ENCODE data around the gene SRM. TPM values are rescaled to one million over a fixed set of nuclear protein-coding genes. Genes with fewer than 3 reads are reported as not detected.

The SRM gene
- polyA plus RNA-seq, 1 donor from 2014 or later = 22.9 TPM

DNA sequence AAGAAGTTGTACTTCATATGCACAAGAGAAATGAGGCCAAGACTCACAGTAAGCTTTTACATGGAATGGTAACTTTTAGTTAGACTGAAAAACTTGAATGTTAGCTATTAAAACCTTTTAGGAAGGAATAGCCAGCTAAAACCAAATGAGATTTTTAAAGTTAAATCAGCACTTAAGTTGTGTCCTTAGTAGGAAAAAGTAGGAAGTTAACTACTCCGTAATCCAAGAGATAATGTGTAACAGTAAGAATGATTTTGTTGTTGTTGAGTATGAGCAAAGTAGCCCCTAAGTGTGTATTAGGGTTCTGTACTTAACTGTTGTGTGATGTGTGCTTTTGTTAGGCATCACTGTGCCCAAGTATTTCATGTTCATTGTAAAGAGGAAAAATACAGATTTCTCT is 34.2 kb downstream of the SRM start:
- Histone ChIP-seq H4K20me1 (ENCODE audit: insufficient read depth) (peaks cover 5% of the 10 kb centered on the region), H3K27ac (ENCODE audit: low read length) (no peak overlapping the region)

DNA sequence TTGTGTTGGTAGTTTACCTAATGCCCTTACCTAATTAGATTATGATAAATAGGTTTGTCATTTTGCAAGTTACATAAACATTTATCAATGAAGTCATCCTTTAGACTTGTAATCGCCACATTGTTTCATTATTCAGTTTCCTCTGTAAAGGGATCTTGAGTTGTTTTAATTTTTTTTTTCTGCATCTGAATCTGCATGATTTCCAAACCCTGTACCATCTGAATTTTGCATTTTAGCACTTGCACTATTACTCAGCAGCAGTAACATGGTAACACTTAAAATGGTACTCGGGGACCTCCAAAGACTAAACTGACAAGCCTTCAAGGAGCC is 35.0 kb downstream of the SRM start:
- H3K27me3 ChIP-seq (ENCODE audit: insufficient read depth, low read depth, low read length) = no peaks in the 10 kb centered on the region
- peaks cover 14% of the 10 kb centered on the region for H3K36me3 ChIP-seq (ENCODE audit: insufficient read depth, low read length)
- no peaks in the 10 kb centered on the region for H3K9me3 ChIP-seq (ENCODE audit: low read length)
- no peaks in the 10 kb centered on the region for H3K9me2 ChIP-seq (ENCODE audit: insufficient read depth, low read length)
- peaks cover 5% of the 10 kb centered on the region for H4K20me1 ChIP-seq (ENCODE audit: insufficient read depth)
- no peak overlapping the region for H3K4me3 ChIP-seq (ENCODE audit: low read length)
- H3K4me2 ChIP-seq (ENCODE audit: low read length) = no peak overlapping the region
- no peak overlapping the region for H3K27ac ChIP-seq (ENCODE audit: low read length)
- no peak for TF ChIP-seq POLR2AphosphoS5 (IDR thresholded peaks at IDR 0.05)
- TF ChIP-seq EZH2 (IDR thresholded peaks at IDR 0.05; ENCODE audit: borderline replicate concordance, insufficient read depth, low read length, poor library complexity, severe bottlenecking) = no peak
- no peak for TF ChIP-seq TAF1 (IDR thresholded peaks at IDR 0.05; ENCODE audit: low read depth)
- TF ChIP-seq SMC3 (conservative IDR thresholded peaks at IDR 0.05; ENCODE audit: poor library complexity) = no peak
- no peak for TF ChIP-seq EP300 (conservative IDR thresholded peaks at IDR 0.05; ENCODE audit: poor library complexity, severe bottlenecking)
- TF ChIP-seq, protein P1, sequence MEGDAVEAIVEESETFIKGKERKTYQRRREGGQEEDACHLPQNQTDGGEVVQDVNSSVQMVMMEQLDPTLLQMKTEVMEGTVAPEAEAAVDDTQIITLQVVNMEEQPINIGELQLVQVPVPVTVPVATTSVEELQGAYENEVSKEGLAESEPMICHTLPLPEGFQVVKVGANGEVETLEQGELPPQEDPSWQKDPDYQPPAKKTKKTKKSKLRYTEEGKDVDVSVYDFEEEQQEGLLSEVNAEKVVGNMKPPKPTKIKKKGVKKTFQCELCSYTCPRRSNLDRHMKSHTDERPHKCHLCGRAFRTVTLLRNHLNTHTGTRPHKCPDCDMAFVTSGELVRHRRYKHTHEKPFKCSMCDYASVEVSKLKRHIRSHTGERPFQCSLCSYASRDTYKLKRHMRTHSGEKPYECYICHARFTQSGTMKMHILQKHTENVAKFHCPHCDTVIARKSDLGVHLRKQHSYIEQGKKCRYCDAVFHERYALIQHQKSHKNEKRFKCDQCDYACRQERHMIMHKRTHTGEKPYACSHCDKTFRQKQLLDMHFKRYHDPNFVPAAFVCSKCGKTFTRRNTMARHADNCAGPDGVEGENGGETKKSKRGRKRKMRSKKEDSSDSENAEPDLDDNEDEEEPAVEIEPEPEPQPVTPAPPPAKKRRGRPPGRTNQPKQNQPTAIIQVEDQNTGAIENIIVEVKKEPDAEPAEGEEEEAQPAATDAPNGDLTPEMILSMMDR (IDR thresholded peaks at IDR 0.05; ENCODE audit: poor library complexity, severe bottlenecking) = no peak
- TF ChIP-seq RAD21 (conservative IDR thresholded peaks at IDR 0.05) = no peak
- TF ChIP-seq MXI1 (conservative IDR thresholded peaks at IDR 0.05; ENCODE audit: poor library complexity, severe bottlenecking) = no peak
- TF ChIP-seq, protein P2, sequence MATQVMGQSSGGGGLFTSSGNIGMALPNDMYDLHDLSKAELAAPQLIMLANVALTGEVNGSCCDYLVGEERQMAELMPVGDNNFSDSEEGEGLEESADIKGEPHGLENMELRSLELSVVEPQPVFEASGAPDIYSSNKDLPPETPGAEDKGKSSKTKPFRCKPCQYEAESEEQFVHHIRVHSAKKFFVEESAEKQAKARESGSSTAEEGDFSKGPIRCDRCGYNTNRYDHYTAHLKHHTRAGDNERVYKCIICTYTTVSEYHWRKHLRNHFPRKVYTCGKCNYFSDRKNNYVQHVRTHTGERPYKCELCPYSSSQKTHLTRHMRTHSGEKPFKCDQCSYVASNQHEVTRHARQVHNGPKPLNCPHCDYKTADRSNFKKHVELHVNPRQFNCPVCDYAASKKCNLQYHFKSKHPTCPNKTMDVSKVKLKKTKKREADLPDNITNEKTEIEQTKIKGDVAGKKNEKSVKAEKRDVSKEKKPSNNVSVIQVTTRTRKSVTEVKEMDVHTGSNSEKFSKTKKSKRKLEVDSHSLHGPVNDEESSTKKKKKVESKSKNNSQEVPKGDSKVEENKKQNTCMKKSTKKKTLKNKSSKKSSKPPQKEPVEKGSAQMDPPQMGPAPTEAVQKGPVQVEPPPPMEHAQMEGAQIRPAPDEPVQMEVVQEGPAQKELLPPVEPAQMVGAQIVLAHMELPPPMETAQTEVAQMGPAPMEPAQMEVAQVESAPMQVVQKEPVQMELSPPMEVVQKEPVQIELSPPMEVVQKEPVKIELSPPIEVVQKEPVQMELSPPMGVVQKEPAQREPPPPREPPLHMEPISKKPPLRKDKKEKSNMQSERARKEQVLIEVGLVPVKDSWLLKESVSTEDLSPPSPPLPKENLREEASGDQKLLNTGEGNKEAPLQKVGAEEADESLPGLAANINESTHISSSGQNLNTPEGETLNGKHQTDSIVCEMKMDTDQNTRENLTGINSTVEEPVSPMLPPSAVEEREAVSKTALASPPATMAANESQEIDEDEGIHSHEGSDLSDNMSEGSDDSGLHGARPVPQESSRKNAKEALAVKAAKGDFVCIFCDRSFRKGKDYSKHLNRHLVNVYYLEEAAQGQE (IDR thresholded peaks at IDR 0.05; ENCODE audit: borderline replicate concordance) = no peak
- H3K79me2 ChIP-seq (replicated peaks; ENCODE audit: insufficient read depth, low read length) = no peaks in the 10 kb centered on the region
- no peak overlapping the region for H2AFZ ChIP-seq (ENCODE audit: low read depth, low read length)
- H3F3A ChIP-seq (ENCODE audit: insufficient read depth, low read length, poor library complexity, severe bottlenecking) = no peaks in the 10 kb centered on the region
- no peak overlapping the region for H3K9ac ChIP-seq (ENCODE audit: low read length)

More for the DNA sequence above, 34.2 kb downstream of the SRM start:
- Histone ChIP-seq H3K9me3 (ENCODE audit: low read length) (no peaks in the 10 kb centered on the region), H3K27me3 (ENCODE audit: insufficient read depth, low read depth, low read length) (no peaks in the 10 kb centered on the region), H2AFZ (ENCODE audit: low read depth, low read length) (no peak overlapping the region), H3K9ac (ENCODE audit: low read length) (no peak overlapping the region), H3K4me3 (ENCODE audit: low read length) (no peak overlapping the region), H3K4me2 (ENCODE audit: low read length) (no peak overlapping the region), H3K36me3 (ENCODE audit: insufficient read depth, low read length) (peaks cover 14% of the 10 kb centered on the region), H3K79me2 (replicated peaks; ENCODE audit: insufficient read depth, low read length) (no peaks in the 10 kb centered on the region), H3F3A (ENCODE audit: insufficient read depth, low read length, poor library complexity, severe bottlenecking) (no peaks in the 10 kb centered on the region), H3K9me2 (ENCODE audit: insufficient read depth, low read length) (no peaks in the 10 kb centered on the region)
- no peak for TF ChIP-seq SMC3 (conservative IDR thresholded peaks at IDR 0.05; ENCODE audit: poor library complexity)
- TF ChIP-seq EZH2 (IDR thresholded peaks at IDR 0.05; ENCODE audit: borderline replicate concordance, insufficient read depth, low read length, poor library complexity, severe bottlenecking) = no peak
- TF ChIP-seq POLR2AphosphoS5 (IDR thresholded peaks at IDR 0.05) = no peak
- TF ChIP-seq EP300 (conservative IDR thresholded peaks at IDR 0.05; ENCODE audit: poor library complexity, severe bottlenecking) = no peak
- no peak for TF ChIP-seq RAD21 (conservative IDR thresholded peaks at IDR 0.05)
- no peak for TF ChIP-seq MXI1 (conservative IDR thresholded peaks at IDR 0.05; ENCODE audit: poor library complexity, severe bottlenecking)
- no peak for TF ChIP-seq TAF1 (IDR thresholded peaks at IDR 0.05; ENCODE audit: low read depth)
- TF ChIP-seq, protein P2 (IDR thresholded peaks at IDR 0.05; ENCODE audit: borderline replicate concordance) = no peak
- TF ChIP-seq, protein P1 (IDR thresholded peaks at IDR 0.05; ENCODE audit: poor library complexity, severe bottlenecking) = no peak

Measured in neural cell (in vitro differentiated cells).